ENCODE measurements around the gene CRYGA. TPM values are rescaled to one million over a fixed set of nuclear protein-coding genes. Genes with fewer than 3 reads are reported as not detected.

CRYGA gene
- total RNA-seq, 2 donors from 2014 or later, result not detected

DNA sequence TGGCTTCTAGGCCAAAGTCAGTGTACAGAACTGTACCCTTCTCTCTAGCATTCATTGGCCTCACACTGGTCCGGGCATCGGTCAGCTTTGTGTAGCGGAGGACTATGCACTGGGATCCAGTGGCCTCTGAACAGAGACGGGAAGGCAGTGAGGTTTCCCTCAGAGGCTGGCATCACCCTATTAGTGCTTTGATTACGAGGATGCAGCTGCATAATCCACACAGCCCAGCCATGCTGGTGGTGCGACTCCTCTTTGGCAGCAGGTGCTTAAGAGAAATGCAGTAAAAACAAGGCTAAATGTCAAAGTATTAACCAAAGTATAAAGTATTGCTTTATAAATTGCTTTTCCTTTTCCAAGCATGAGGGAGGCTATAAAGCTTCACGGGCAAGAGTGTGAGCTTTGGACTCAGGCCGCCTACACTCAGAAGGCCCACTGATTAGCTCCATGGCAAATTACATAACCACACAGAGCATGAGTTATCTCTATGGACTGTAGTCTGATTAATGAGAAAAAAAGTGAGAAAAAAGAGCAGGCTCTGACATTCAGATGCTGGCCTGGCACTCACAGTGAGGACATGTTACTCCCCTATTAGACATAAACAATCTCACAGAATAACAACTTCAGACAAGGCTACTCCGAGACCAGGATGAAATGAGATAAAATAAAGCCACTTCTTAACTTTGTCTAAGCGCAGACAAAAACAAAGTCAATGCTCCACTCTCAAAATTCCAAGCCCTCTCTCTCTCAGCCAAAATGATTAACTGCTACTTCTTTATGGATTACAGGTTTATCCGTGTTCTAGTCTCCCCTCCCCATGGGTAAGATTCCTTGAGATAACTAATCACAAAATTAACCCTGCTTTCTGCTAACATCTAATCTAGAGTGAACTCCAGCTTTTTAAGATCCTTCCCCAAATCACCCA, 27.3 kb downstream of the CRYGA start:
- Histone ChIP-seq H3K4me1 (no peaks in the 10 kb centered on the region), H3K4me3 (no peak overlapping the region), H3K27me3 (no peaks in the 10 kb centered on the region), H3K9me3 (no peaks in the 10 kb centered on the region), H3K27ac (no peak overlapping the region), H3K36me3 (no peaks in the 10 kb centered on the region)
- no peak for DNase-seq (ENCODE audit: low spot score)
- TF ChIP-seq, protein P1, sequence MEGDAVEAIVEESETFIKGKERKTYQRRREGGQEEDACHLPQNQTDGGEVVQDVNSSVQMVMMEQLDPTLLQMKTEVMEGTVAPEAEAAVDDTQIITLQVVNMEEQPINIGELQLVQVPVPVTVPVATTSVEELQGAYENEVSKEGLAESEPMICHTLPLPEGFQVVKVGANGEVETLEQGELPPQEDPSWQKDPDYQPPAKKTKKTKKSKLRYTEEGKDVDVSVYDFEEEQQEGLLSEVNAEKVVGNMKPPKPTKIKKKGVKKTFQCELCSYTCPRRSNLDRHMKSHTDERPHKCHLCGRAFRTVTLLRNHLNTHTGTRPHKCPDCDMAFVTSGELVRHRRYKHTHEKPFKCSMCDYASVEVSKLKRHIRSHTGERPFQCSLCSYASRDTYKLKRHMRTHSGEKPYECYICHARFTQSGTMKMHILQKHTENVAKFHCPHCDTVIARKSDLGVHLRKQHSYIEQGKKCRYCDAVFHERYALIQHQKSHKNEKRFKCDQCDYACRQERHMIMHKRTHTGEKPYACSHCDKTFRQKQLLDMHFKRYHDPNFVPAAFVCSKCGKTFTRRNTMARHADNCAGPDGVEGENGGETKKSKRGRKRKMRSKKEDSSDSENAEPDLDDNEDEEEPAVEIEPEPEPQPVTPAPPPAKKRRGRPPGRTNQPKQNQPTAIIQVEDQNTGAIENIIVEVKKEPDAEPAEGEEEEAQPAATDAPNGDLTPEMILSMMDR (IDR thresholded peaks at IDR 0.05), result no peak

DNA sequence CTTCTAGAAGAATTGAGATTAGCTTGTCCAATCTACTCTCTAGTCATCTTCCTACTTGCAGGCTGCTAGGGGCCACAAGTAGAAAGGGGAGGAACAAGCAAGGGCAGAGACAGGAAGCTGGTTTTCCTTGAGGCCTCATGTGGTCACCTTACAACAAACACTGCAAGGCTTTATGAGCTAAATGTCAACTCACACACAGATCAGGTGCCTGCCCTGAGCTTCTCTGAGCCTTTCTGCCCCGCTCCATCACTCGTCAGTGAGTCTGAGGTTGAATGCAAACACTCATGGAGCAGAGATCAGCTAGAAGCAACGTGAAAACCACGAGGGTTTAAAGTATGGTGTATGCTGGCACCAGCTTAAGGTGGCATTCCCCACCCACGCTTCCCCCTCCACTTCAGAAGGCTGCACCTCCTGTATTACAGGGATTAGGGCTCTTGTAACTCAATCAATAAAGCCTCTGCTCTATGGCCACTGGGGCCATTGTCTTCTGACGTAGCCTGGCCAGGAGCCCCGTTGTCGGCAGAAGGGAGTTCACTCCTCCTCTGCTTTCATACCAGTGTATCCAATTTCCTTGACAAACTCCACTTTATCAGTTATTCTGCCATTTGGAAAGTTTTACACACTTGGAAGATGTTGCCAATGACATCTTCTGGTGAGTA, 28.3 kb downstream of the CRYGA start:
- TF ChIP-seq, protein P1 (IDR thresholded peaks at IDR 0.05), result no peak
- Histone ChIP-seq H3K9me3 (no peaks in the 10 kb centered on the region), H3K36me3 (no peaks in the 10 kb centered on the region), H3K4me3 (no peak overlapping the region), H3K27me3 (no peaks in the 10 kb centered on the region), H3K27ac (no peak overlapping the region), H3K4me1 (no peaks in the 10 kb centered on the region)
- no peak for DNase-seq (ENCODE audit: low spot score)

DNA sequence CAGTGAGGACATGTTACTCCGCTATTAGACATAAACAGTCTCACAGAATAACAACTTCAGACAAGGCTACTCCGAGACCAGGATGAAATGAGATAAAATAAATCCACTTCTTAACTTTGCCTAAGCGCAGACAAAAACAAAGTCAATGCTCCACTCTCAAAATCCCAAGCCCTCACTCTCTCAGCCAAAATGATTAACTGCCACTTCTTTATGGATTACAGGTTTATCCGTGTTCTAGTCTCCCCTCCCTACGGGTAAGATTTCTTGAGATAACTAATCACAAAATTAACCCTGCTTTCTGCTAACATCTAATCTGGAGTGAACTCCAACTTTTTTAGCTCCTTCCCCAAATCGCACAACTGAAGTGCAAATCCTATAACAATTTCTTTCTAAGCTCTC, 32.7 kb downstream of the CRYGA start:
- Histone ChIP-seq H3K4me3 (no peak overlapping the region), H3K27ac (no peak overlapping the region), H3K27me3 (no peaks in the 10 kb centered on the region), H3K9me3 (no peaks in the 10 kb centered on the region), H3K4me1 (no peaks in the 10 kb centered on the region), H3K36me3 (no peaks in the 10 kb centered on the region)
- TF ChIP-seq, protein P1 (IDR thresholded peaks at IDR 0.05), result no peak
- no peak for DNase-seq (ENCODE audit: low spot score)

DNA sequence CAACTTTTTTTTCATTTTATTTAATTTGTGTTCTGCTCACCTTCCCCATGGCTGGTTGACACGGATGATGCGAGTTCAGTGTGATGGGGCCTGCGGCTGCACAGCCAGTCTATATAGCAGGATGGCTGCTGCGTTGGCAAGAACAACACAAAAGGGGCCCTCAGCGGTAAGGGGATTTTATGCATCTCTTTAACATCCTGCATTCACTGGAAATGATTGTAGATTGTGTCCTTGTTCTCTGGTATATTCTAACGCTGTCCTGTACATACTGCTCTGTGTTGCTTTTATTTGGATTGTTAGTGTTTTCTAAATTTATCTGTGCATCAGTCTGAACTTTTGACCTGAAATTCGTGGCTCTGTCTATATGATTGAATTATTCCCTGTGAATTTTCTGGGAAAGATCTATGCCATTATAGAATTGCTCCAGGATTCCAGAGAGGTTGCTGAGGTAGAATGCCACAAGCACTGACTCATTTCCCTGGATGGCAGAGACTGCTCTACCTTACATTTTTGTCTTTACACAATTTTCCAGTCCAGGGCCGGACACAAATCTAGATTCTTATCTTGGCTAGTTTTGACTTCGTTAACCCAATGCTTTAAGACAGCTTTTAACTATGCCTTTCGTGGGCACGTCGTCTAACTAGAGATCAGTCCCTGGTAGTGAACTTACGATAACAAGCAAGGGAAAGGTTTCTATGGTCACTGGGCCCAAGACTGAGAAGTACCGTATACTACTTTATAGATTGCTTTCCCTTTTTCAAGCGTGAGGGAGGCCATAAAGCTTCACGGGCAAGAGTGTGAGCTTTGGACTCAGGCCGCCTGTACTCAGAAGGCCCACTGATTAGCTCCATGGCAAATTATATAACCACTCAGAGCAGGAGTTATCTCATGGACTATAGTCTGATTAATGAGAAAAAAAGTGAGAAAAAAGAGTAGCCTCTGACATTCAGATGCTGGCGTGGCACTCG, 33.4 kb downstream of the CRYGA start, which contains the start of gene CRYGC:
Gene CRYGC, minus strand, starts transcription at position 85 of the 968 bp plus-strand sequence. Its CDS starts 36 bp downstream, at position 49.
- Histone ChIP-seq H3K4me1 (no peaks in the 10 kb centered on the region), H3K27me3 (no peaks in the 10 kb centered on the region), H3K9me3 (no peaks in the 10 kb centered on the region), H3K27ac (no peak within 1 kb of the TSS), H3K36me3 (no peaks in the 10 kb centered on the region), H3K4me3 (no peak within 1 kb of the TSS)
- TF ChIP-seq, protein P1 (IDR thresholded peaks at IDR 0.05), result no peak
- no peak for DNase-seq (ENCODE audit: low spot score)

DNA sequence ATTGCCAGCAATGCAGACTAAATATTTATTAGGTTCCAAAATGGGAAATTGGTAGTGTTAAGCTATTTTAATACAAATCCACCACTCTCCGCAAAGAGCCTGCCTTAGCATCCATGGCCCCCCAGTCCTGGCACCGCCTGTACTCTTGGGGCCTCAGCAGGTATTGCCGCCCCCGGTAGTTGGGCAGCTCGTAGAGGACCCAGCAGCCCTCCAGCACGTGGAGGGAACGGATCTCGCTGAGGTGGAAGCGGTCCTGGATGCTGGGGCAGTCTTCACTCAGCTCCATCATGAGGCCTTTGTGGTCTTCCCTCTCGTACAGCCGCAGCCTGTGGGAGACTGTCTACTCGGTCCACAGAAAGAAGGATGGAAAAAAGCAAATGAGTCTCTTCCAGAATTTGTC, 35.3 kb downstream of the CRYGA start:
- DNase-seq (ENCODE audit: low spot score), result no peak
- peaks cover 0 to 7% of the 10 kb centered on the region in 2 donors for H3K4me1 ChIP-seq
- H3K9me3 ChIP-seq, result no peaks in the 10 kb centered on the region
- no peaks in the 10 kb centered on the region for H3K36me3 ChIP-seq
- no peaks in the 10 kb centered on the region for H3K27me3 ChIP-seq
- no peak overlapping the region for H3K27ac ChIP-seq
- TF ChIP-seq, protein P1 (IDR thresholded peaks at IDR 0.05), result no peak
- no peak overlapping the region for H3K4me3 ChIP-seq

Data from right atrium auricular region (tissue), 2 donors.